Fibroblast of skin of left quadriceps (primary cell): Measurements from ENCODE around the gene SUPT6H.
"Not testable (repeated sequence)": the region's sequence is repeated elsewhere in the genome, so short reads cannot be mapped to it uniquely, and the experiment has no call there.

Source experiments
- DNase-seq, 2 experiments: peaks; one replicate each; pipeline ENCODE4 v3.0.0-alpha.2; 2013; ENCODE audit warnings: low read depth in 2 of 2

The SUPT6H gene

GRCh38 chr17:28735913-28736769, 74.1 kb downstream of the SUPT6H start:
- not testable (repeated sequence) for DNase-seq

DNA sequence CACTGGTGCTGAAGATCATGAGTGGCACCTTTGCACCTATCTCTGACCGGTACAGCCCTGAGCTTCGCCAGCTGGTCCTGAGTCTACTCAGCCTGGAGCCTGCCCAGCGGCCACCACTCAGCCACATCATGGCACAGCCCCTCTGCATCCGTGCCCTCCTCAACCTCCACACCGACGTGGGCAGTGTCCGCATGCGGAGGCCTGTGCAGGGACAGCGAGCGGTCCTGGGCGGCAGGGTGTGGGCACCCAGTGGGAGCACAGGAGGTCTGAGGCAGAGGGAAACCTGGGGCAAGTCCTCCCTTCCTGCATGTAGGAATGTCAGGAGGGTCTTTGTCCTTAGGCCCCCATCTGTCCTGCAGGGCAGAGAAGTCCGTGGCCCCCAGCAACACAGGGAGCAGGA, 75.3 kb downstream of the SUPT6H start:
- no peak for DNase-seq

DNA sequence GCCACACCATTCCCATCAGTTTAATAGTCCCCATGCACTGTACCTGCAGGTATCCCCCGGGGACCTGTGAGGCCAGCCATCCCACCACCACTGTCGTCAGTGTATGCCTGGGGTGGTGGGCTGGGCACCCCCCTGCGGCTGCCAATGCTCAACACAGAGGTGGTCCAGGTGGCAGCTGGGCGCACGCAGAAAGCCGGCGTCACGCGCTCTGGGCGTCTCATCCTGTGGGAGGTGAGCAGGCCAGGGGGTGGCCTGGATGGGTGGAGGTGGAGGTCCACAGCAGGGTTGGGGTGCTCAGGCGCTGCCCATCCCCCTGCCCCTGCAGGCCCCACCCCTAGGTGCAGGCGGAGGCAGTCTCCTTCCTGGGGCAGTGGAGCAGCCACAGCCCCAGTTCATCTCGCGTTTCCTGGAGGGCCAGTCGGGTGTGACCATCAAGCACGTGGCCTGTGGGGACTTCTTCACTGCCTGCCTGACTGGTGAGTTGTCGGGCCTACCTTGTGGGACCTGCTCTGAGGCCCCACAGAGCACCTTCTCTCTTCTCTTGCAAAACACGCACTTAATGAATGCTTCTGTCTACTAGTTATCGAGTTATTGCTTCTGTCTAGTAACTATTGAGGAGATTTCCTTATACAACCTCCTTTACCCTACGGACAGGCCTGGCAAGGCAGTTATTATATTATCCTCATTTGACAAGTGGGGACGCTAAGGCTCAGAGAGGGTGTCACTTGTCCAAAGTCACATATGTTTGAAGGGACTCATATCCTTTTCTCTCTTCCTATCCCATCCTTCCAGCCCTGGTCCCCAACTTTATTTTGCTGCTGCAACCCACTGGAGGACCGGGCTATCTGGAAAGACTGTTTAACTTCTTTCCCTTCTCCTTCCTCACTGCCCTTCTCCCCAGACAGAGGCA, 76.0 kb downstream of the SUPT6H start:
- no peak for DNase-seq

DNA sequence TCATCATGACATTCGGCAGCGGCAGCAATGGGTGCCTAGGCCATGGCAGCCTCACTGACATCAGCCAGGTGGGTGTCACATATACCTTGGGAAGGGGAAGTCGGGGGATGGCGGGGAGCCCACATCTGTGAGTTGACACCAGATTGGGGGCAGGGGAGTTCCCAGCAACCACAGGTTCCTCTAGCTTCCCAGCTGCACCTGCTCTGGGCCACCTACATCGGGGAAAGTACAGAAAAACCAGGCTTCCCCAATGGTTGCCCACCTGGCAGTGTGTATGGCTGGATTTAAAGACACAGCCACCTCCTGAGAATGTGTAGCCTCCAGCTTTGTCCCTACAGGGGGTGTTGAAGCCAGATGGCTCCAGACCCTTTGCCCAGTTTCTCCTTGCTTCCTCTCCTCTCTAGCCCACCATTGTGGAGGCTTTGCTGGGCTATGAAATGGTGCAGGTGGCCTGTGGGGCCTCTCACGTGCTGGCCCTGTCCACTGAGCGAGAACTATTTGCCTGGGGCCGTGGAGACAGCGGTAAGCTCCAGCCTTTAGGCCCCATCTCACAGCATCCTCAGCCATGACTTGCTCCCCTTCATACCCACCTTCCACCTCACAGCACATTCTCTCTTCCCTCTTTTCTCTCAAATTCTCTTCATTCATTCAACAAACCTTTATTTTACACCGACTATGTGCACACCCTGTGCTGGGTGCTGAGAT, 76.8 kb downstream of the SUPT6H start:
- no peak for DNase-seq

- no peak for DNase-seq
These were observed 78.7 kb downstream of the SUPT6H start for GRCh38 chr17:28740406-28741357.

- no peak for DNase-seq
These were observed 79.6 kb downstream of the SUPT6H start for GRCh38 chr17:28741358-28742349.

- DNase-seq = peak in 1 of 2 experiments; percentile 48
These were observed 81.5 kb downstream of the SUPT6H start, which contains the start of gene TRAF4 for GRCh38 chr17:28743243-28744103. TRAF4 (plus strand) TSS chr17:28744011; CDS start chr17:28744113, 102 bp downstream.

DNA sequence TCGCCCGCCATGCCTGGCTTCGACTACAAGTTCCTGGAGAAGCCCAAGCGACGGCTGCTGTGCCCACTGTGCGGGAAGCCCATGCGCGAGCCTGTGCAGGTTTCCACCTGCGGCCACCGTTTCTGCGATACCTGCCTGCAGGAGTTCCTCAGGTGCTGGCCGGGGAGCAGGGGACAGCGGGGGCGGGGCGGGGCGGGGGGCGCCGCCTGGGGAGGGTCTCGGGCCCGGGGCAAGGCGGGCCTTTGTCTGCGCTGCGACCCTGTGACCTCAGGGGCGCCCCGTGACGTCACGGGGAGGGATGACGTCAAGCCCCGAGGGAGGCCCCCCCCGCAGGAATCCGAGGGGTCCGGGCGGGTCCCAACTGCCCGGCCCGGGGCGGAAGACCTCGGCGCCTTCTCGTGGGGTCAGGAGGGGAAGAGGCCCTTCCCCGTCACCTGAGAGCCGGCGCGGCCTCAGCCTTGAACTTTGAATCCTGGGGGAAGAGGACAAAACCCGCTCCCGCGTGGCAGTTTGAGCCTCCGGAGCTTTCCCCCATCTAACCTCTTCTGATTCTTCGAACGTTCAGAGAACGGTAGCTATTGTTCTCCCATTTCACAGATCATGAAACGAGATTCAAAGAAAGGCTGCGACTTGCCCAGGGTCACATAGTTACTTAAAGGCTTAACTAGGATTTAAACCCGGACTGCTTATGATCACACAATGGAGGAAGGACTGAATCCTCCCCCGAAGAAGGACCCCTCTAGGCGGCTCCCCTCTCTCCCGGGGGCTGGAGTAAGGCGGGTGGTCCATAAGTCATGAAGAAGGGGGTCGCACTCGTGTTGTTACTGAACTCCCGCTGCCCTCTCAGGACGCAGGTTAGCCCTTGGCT, 82.3 kb downstream of the SUPT6H start:
- DNase-seq = no peak

DNA sequence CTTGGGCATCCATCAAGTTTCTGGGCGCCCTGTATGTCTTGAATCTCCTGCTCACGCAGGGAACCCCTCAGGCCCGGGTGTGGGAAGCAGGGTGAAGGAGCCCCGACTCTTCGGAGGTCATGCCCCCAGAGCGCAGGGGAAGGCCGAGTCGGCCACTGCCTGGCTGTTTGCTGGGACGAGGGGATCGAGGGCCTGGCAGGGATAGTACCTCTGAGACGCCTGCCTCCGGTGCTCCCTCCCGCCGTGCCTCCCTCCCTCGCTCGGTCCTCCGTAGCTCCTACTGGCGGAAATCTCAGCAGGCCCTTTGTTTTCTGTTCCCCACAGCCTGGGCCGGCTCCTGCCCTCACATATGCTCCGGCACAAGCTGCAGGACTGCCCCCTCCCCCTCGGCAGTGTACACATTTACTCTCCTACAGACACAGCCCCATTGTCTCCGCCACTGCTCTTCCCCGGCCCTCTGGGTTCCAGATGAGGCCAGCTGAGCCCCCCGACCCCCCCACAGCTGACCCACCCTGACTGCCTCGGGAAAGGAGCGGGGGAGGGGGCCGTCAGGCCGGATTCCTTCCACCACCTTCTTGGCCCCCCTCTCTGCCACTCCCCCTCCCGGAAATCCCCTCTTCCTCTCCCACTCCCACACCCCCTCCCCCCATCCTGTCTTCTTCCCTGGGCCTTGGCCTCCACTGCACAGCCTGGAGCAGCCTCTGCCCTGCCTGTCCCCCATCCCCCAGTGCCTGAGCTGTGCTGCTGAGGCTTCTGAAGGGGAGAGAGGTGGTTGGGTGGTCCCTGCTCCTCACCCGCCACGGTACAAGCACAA, 83.2 kb downstream of the SUPT6H start:
- DNase-seq = no peak

DNA sequence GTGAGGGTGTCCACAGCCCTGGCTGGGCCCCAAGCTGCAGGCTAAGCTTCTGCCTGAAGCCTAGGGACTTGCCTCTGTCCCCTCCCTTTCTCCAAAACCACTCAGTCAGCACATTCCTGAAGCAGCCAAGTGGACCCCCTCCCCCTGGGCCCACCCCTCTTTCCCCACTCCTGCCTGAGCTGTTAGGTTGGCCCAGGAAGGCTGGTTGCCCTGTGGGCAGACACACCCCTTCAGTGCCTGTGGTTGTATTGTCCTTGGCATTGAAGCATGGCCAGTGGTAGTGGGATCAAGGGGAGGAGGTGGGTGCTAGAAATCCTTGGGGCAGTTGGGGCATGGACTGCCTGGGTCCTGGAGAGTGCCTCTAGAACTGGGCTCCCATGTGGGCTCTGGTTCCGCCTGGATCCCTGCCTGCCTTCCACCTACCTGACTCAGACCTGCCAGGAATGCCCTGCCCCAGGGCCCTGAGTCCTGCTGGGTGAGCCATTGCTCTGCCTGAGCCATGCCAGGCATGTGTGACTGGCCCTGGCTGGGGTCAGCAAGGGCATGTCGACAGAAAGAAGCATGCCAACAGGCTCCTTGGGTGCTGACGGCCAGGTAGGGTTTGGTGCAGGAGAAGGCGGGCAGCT, 83.9 kb downstream of the SUPT6H start:
- no peak for DNase-seq

- no peak for DNase-seq
These were observed 84.6 kb downstream of the SUPT6H start for GRCh38 chr17:28746611-28747050.

DNA sequence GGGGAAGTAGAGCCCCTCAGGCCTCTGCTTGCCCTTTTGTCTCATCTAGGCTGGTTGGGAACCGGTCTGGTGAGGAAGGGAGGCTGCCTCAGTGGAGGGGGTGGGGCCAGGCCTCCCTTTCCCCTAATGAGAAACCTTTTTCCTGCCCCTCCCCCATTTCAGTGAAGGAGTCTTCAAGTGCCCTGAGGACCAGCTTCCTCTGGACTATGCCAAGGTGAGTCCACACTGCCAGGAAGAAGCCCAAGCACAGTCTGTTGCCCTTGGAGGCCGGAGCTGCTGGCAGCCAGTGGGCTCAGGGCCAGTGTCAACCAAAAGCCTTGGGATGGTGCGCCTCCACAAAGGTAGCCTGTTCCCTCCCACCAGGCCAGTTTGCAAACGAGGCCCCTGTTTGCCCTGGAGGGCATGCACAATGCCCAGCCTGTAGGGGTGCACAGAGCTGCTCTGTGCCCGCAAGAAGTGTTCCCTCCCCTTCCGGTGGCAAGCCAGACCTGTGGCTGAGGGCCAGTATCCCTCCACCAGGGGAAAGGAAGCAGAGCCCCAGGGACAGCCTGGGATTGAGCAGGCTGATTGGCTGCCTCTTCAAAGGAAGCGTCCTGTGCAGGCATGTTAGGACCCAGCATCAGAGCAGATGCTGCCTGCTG, 85.2 kb downstream of the SUPT6H start:
- DNase-seq = no peak

GRCh38 chr17:28747801-28748750, 86.1 kb downstream of the SUPT6H start:
- no peak for DNase-seq

DNA sequence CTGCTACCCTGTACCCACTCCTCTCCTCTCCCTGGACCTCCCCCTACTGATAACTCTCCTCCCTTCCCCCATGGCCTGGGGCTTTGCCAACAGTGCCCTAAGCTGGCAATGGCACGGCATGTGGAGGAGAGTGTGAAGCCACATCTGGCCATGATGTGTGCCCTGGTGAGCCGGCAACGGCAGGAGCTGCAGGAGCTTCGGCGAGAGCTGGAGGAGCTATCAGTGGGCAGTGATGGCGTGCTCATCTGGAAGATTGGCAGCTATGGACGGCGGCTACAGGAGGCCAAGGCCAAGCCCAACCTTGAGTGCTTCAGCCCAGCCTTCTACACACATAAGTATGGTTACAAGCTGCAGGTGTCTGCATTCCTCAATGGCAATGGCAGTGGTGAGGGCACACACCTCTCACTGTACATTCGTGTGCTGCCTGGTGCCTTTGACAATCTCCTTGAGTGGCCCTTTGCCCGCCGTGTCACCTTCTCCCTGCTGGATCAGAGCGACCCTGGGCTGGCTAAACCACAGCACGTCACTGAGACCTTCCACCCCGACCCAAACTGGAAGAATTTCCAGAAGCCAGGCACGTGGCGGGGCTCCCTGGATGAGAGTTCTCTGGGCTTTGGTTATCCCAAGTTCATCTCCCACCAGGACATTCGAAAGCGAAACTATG, 87.0 kb downstream of the SUPT6H start:
- no peak for DNase-seq
